ENCODE results near the gene SCGB1D2.

The SCGB1D2 gene

GRCh38 chr11:62260261-62260953 is 18.4 kb downstream of the SCGB1D2 start:
- no peak for DNase-seq (ENCODE audit: low read depth)

- DNase-seq (ENCODE audit: low read depth): no peak
Measured at GRCh38 chr11:62264004-62264403, 22.0 kb downstream of the SCGB1D2 start.

- no peak for DNase-seq (ENCODE audit: low read depth)
Measured at GRCh38 chr11:62266558-62266957, 24.5 kb downstream of the SCGB1D2 start.

GRCh38 chr11:62267050-62267449 is 25.0 kb downstream of the SCGB1D2 start:
- DNase-seq (ENCODE audit: low read depth): no peak

- no peak for DNase-seq (ENCODE audit: low read depth)
Measured at GRCh38 chr11:62267576-62267975, 25.5 kb downstream of the SCGB1D2 start.

GRCh38 chr11:62269654-62270278 is 27.7 kb downstream of the SCGB1D2 start, which contains the start of gene SCGB2A2:
TSS of gene SCGB2A2 (plus strand) at chr11:62270158. CDS start at chr11:62270217, 59 bp downstream.
- DNase-seq (ENCODE audit: low read depth): no peak

GRCh38 chr11:62273284-62273683 is 31.2 kb downstream of the SCGB1D2 start:
- no peak for DNase-seq (ENCODE audit: low read depth)

GRCh38 chr11:62273789-62274275 is 31.8 kb downstream of the SCGB1D2 start:
- no peak for DNase-seq (ENCODE audit: low read depth)

GRCh38 chr11:62280452-62280851 is 38.4 kb downstream of the SCGB1D2 start:
- no peak for DNase-seq (ENCODE audit: low read depth)
